Measurements from ENCODE around the gene TSPAN33.

- no peak for TF ChIP-seq CTCF (conservative IDR thresholded peaks at IDR 0.05; ENCODE audit: low read length)
- TF ChIP-seq EZH2phosphoT487 (IDR thresholded peaks at IDR 0.05; ENCODE audit: borderline replicate concordance, low read depth, low read length): no peak
Measured at GRCh38 chr7:129203050-129203741, 58.7 kb downstream of the TSPAN33 start.

All from OCI-LY7 (cell line).